H9 (cell line): ENCODE results near the gene MFRP. TPM values are rescaled to one million over a fixed set of nuclear protein-coding genes. Genes with fewer than 3 reads are reported as not detected.

Experiments
- DNase-seq: peaks from one replicate; pipeline ENCODE4 v3.0.0-alpha.2; 2017
- H2AFZ ChIP-seq: one replicate; pipeline ENCODE4 v1.6.1; 2013; ENCODE audit warnings: mild to moderate bottlenecking, low read length, control low read depth, moderate library complexity
- H2AK5ac ChIP-seq: 2 replicates; pipeline ENCODE4 v1.6.1; 2013; ENCODE audit warnings: low read length, control low read depth, mixed read lengths; ENCODE audit not compliant: insufficient read length
- H2BK120ac ChIP-seq: one replicate; pipeline ENCODE4 v1.6.1; 2013; ENCODE audit warnings: low read depth, mild to moderate bottlenecking, low read length, control low read depth, inconsistent platforms; ENCODE audit not compliant: poor library complexity, severe bottlenecking
- H2BK12ac ChIP-seq: 2 replicates; pipeline ENCODE4 v1.6.1; 2013; ENCODE audit warnings: low read length, control low read depth, mixed read lengths, low read depth; ENCODE audit not compliant: insufficient read length
- H2BK15ac ChIP-seq: 2 replicates; pipeline ENCODE4 v1.6.1; 2013; ENCODE audit warnings: low read depth, low read length, control low read depth
- H2BK20ac ChIP-seq: one replicate; pipeline ENCODE4 v1.6.1; 2013; ENCODE audit warnings: low read depth, mild to moderate bottlenecking, low read length, control low read depth, inconsistent platforms; ENCODE audit not compliant: poor library complexity, severe bottlenecking
- H2BK5ac ChIP-seq: 2 replicates; pipeline ENCODE4 v1.6.1; 2013; ENCODE audit warnings: low read length, control low read depth, mixed read lengths; ENCODE audit not compliant: insufficient read length
- H3K14ac ChIP-seq: 2 replicates; pipeline ENCODE4 v1.6.1; 2013; ENCODE audit warnings: low read length, control low read depth; ENCODE audit not compliant: insufficient read depth
- H3K18ac ChIP-seq: 2 replicates; pipeline ENCODE4 v1.6.1; 2013; ENCODE audit warnings: low read depth, mild to moderate bottlenecking, mixed read lengths, low read length, control low read depth; ENCODE audit not compliant: insufficient read length
- H3K23ac ChIP-seq: 2 replicates; pipeline ENCODE4 v1.6.1; 2013; ENCODE audit warnings: low read length, control low read depth, mixed read lengths, low read depth; ENCODE audit not compliant: insufficient read length
- H3K23me2 ChIP-seq: 2 replicates; pipeline ENCODE4 v1.6.1; 2013; ENCODE audit warnings: low read depth, mild to moderate bottlenecking, mixed read lengths, low read length, control low read depth; ENCODE audit not compliant: insufficient read length, poor library complexity, severe bottlenecking
- H3K27ac ChIP-seq: 2 replicates; pipeline ENCODE4 v1.5.1; 2013; ENCODE audit warnings: low read length, control low read depth, mixed read lengths, low read depth; ENCODE audit not compliant: insufficient read length
- H3K27me3 ChIP-seq: 2 replicates; pipeline ENCODE4 v1.6.1; 2013; ENCODE audit warnings: low read length, control low read depth, inconsistent platforms; ENCODE audit not compliant: insufficient read depth
- H3K4ac ChIP-seq: 2 replicates; pipeline ENCODE4 v1.6.1; 2013; ENCODE audit warnings: low read depth, mild to moderate bottlenecking, control low read depth, inconsistent platforms, low read length, moderate library complexity
- H3K4me1 ChIP-seq: 2 replicates; pipeline ENCODE4 v1.6.1; 2013; ENCODE audit warnings: low read length, control low read depth, inconsistent platforms; ENCODE audit not compliant: insufficient read depth
- H3K4me2 ChIP-seq: 2 replicates; pipeline ENCODE4 v1.6.1; 2013; ENCODE audit warnings: low read length, control low read depth, mixed read lengths; ENCODE audit not compliant: insufficient read length, insufficient read depth
- H3K56ac ChIP-seq: 2 replicates; pipeline ENCODE4 v1.6.1; 2013; ENCODE audit warnings: low read depth, mild to moderate bottlenecking, mixed read lengths, low read length, control low read depth; ENCODE audit not compliant: insufficient read length
- H3K79me1 ChIP-seq: 2 replicates; pipeline ENCODE4 v1.6.1; 2013; ENCODE audit warnings: low read depth, mild to moderate bottlenecking, moderate library complexity, low read length, control low read depth, inconsistent platforms; ENCODE audit not compliant: insufficient read depth, poor library complexity, severe bottlenecking
- H3K79me2 ChIP-seq: 2 replicates; pipeline ENCODE4 v1.6.1; 2013; ENCODE audit warnings: low read length, control low read depth, inconsistent platforms; ENCODE audit not compliant: insufficient read depth
- H3K9ac ChIP-seq: 2 replicates; pipeline ENCODE4 v1.6.1; 2013; ENCODE audit warnings: low read length, control low read depth, mixed read lengths; ENCODE audit not compliant: insufficient read length; ENCODE audit errors: extremely low read depth
- H3K9me3 ChIP-seq: one replicate; pipeline ENCODE4 v1.6.1; 2013; ENCODE audit warnings: low read depth, low read length, inconsistent platforms; ENCODE audit not compliant: control insufficient read depth
- H3T11ph ChIP-seq: one replicate; pipeline ENCODE4 v1.6.1; 2013; ENCODE audit warnings: mild to moderate bottlenecking, low read length, control low read depth, inconsistent platforms
- H4K20me1 ChIP-seq: one replicate; pipeline ENCODE4 v1.6.1; 2013; ENCODE audit not compliant: control insufficient read depth, insufficient read length, insufficient read depth
- H4K5ac ChIP-seq: 2 replicates; pipeline ENCODE4 v1.6.1; 2013; ENCODE audit warnings: low read depth, mild to moderate bottlenecking, mixed read lengths, low read length, control low read depth; ENCODE audit not compliant: insufficient read length
- H4K8ac ChIP-seq: replicated peaks from 2 replicates; pipeline ENCODE4 v1.6.1; 2013; ENCODE audit warnings: low read length, control low read depth, mixed read lengths, low read depth; ENCODE audit not compliant: insufficient read length
- H4K91ac ChIP-seq: 2 replicates; pipeline ENCODE4 v1.6.1; 2013; ENCODE audit warnings: low read depth, mild to moderate bottlenecking, moderate library complexity, mixed read lengths, low read length, control low read depth; ENCODE audit not compliant: insufficient read length
- H3K27ac Mint-ChIP-seq, 3 experiments: 2 replicates in 2 of 3; 3 replicates in 1 of 3; pipeline ENCODE4 v1.8.0; 2020 to 2021; ENCODE audit warnings: mixed read lengths in 3 of 3, mild to moderate bottlenecking in 1 of 3, moderate library complexity in 1 of 3
- H3K27me3 Mint-ChIP-seq: 2 replicates; pipeline ENCODE4 v1.8.0; 2021; ENCODE audit warnings: low read depth, mild to moderate bottlenecking, moderate library complexity, mixed read lengths
- H3K36me3 Mint-ChIP-seq, 3 experiments: 2 replicates in 2 of 3; 3 replicates in 1 of 3; pipeline ENCODE4 v1.8.0; 2020 to 2021; ENCODE audit warnings: low read depth in 3 of 3, mixed read lengths in 3 of 3; ENCODE audit not compliant: insufficient read depth in 1 of 3
- H3K4me1 Mint-ChIP-seq, 2 experiments: 2 replicates each; pipeline ENCODE4 v1.8.0; 2020; ENCODE audit warnings: mixed read lengths in 2 of 2
- H3K4me3 Mint-ChIP-seq, 2 experiments: 2 replicates in 1 of 2; 3 replicates in 1 of 2; pipeline ENCODE4 v1.8.0; 2020 to 2021; ENCODE audit warnings: mild to moderate bottlenecking in 2 of 2, mixed read lengths in 2 of 2, moderate library complexity in 1 of 2
- H3K9me3 Mint-ChIP-seq, 2 experiments: 2 replicates in 1 of 2; 3 replicates in 1 of 2; pipeline ENCODE4 v1.8.0; 2020; ENCODE audit warnings: mild to moderate bottlenecking in 2 of 2, mixed read lengths in 2 of 2, moderate library complexity in 1 of 2
- WGBS: extraction: QIAGEN DNeasy Blood & Tissue Kit; methylation state at CpG from one replicate; pipeline ENCODE4 v1.1.7; 2013; ENCODE audit warnings: missing lambda C conversion rate, low lambda C conversion rate, mixed read lengths; ENCODE audit not compliant: insufficient read length; ENCODE audit errors: extremely low coverage; 5-methylcytosine and 5-hydroxymethylcytosine counted together
- total RNA-seq: library from RNA; stranded (reverse); gene quantifications from 2 replicates; pipeline ENCODE4 v1.2.1, GENCODE V29; 2021
- TF ChIP-seq, protein P1 (sequence below): fragments of 200-600 bp; sonication (generic); conservative IDR thresholded peaks from 3 replicates; pipeline ENCODE4 v1.8.0; 2021; ENCODE audit warnings: antibody characterized with exemption, mild to moderate bottlenecking

The MFRP gene
- total RNA-seq, 1 experiment from 2014 or later, result not detected

DNA sequence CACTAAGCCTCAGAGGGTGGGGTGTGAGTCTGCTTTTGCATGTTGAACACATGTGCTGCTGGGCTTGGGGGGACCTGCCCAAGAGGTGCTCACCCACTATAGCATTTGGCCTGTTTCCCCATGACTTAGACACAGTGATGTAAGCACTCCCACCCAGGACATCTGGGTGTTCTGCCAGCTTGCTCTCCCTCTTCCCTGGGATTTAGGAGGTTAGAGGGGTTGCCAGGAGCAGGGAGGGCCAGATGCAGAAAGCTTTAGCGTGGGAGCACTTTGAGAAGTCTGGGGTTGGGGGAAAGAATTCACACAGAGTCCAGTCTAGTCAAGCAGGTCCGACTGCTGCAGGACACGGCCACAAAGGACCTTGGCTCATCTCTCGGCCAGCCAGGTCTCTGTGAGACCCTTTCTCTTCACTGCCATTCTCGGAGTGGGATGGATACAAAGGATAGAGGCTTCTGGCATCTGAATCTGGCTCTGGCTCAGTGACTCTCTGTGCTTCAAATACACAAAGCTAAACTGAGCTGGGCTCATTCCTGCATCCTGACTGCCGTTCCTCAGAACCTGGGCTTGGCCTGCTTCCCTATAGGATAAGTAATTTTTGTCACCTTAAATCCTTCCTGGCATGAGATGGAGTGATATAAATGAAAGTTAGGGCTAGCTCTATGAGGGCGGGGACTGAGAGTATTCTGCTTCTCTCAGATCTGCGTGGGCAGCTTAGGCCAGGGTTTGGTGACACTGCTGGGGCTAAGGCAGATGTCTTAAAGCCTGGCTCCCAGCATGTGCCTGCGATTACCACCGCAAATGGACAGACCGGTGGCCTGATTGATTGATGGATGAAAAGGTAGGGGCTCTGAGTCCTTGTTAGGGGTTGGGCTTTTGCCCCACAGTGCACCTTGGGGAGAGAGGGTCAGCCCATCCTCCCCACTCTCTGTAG is 20.4 kb upstream of the MFRP start:
- Histone ChIP-seq H3K23me2 (peaks cover 4% of the 10 kb centered on the region), H2AK5ac (no peak overlapping the region), H3K56ac (no peak overlapping the region), H3K18ac (no peak overlapping the region), H4K5ac (no peak overlapping the region), H3K23ac (no peak overlapping the region), H3T11ph (no peak overlapping the region), H3K9me3 (no peaks in the 10 kb centered on the region), H3K27me3 (peaks cover 23% of the 10 kb centered on the region; the same call in 1 of the 2 replicates), H4K20me1 (peaks cover 4% of the 10 kb centered on the region), H3K4ac (no peak overlapping the region), H2AFZ (no peak overlapping the region), H4K91ac (no peak overlapping the region), H2BK15ac (no peak overlapping the region), H2BK5ac (no peak overlapping the region), H3K79me2 (no peaks in the 10 kb centered on the region), H3K9ac (no peak overlapping the region), H2BK120ac (no peak overlapping the region), H3K27ac (no peak overlapping the region), H2BK20ac (no peak overlapping the region), H2BK12ac (no peak overlapping the region), H4K8ac (no peak overlapping the region), H3K4me1 (peaks cover 3% of the 10 kb centered on the region; the same call in 1 of the 2 replicates), H3K79me1 (no peaks in the 10 kb centered on the region), H3K4me2 (no peak overlapping the region), H3K14ac (no peak overlapping the region; the same call in 1 of the 2 replicates)
- TF ChIP-seq, protein P1, sequence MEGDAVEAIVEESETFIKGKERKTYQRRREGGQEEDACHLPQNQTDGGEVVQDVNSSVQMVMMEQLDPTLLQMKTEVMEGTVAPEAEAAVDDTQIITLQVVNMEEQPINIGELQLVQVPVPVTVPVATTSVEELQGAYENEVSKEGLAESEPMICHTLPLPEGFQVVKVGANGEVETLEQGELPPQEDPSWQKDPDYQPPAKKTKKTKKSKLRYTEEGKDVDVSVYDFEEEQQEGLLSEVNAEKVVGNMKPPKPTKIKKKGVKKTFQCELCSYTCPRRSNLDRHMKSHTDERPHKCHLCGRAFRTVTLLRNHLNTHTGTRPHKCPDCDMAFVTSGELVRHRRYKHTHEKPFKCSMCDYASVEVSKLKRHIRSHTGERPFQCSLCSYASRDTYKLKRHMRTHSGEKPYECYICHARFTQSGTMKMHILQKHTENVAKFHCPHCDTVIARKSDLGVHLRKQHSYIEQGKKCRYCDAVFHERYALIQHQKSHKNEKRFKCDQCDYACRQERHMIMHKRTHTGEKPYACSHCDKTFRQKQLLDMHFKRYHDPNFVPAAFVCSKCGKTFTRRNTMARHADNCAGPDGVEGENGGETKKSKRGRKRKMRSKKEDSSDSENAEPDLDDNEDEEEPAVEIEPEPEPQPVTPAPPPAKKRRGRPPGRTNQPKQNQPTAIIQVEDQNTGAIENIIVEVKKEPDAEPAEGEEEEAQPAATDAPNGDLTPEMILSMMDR, result no peak
- Mint-ChIP-seq H3K9me3 (peaks cover 2 to 5% of the 10 kb centered on the region in 2 experiments; a peak in 2 of 5 replicates), H3K4me1 (peaks cover 55 to 63% of the 10 kb centered on the region in 2 experiments), H3K27me3 (peaks cover 68% of the 10 kb centered on the region), H3K27ac (no peak overlapping the region), H3K36me3 (peaks cover 0 to 6% (median 2%) of the 10 kb centered on the region in 3 experiments; a peak in 5 of 7 replicates), H3K4me3 (no peak overlapping the region)
- no CpG with 5 or more reads among the region's 11 CpGs for WGBS
- DNase-seq, result no peak
